Adrenal gland (tissue), 5 donors: ENCODE data around the gene SBNO2.

ENCODE experiments used
- POLR2A ChIP-seq, 2 donors: fragments of 450-650 bp; IDR thresholded peaks; one replicate each; pipeline ENCODE4 v1.6.1; 2017; ENCODE audit warnings: antibody characterized with exemption in 2 of 2, mild to moderate bottlenecking in 2 of 2, moderate library complexity in 1 of 2
- TF ChIP-seq, protein P1 (sequence below), 6 experiments: fragments of 450-650 bp in 4 of 6; fragments of 200-600 bp in 2 of 6; sonication (generic) in 1 of 6; IDR thresholded peaks; 1 replicate in 5 of 6; 2 replicates in 1 of 6; pipeline versions ENCODE4 v1.5.1 to v1.8.0; 2016 to 2021; ENCODE audit warnings: antibody characterized with exemption in 6 of 6, mild to moderate bottlenecking in 2 of 6, moderate library complexity in 1 of 6
- donor health status: DM: no; HTN: no; CAD: no.

DNA sequence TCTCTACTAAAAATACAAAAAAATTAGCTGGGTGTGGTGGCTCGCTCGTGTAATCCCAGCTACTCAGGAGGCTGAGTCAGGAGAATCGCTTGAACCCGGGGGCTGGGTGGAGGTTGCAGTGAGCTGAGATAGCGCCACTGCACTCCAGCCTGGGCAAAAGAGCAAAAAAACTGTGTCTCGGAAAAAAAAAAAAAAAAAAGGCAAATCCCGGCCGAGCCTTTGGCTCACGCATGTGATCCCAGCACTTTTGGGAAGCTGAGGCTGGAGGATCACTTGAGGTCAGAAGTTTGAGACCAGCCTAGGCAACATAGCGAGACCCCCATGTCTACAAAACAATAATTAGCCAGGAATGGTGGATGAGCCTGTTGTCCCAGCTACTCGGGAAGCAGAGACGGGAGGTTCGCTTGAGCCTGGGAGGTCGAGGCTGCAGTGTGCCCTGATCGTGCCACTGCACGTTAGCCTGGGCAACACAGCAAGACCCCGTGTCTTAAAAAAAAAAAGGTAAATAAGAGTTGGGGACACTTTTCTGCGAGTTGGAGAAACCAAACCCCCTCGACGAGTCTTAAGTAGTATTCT, 70.8 kb downstream of the SBNO2 start:
- TF ChIP-seq, protein P1, sequence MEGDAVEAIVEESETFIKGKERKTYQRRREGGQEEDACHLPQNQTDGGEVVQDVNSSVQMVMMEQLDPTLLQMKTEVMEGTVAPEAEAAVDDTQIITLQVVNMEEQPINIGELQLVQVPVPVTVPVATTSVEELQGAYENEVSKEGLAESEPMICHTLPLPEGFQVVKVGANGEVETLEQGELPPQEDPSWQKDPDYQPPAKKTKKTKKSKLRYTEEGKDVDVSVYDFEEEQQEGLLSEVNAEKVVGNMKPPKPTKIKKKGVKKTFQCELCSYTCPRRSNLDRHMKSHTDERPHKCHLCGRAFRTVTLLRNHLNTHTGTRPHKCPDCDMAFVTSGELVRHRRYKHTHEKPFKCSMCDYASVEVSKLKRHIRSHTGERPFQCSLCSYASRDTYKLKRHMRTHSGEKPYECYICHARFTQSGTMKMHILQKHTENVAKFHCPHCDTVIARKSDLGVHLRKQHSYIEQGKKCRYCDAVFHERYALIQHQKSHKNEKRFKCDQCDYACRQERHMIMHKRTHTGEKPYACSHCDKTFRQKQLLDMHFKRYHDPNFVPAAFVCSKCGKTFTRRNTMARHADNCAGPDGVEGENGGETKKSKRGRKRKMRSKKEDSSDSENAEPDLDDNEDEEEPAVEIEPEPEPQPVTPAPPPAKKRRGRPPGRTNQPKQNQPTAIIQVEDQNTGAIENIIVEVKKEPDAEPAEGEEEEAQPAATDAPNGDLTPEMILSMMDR (IDR thresholded peaks at IDR 0.05), result no peak
- no peak for TF ChIP-seq POLR2A (IDR thresholded peaks at IDR 0.05)
